CD4-positive, CD25-positive, alpha-beta regulatory T cell (primary cell): Measurements from ENCODE around the gene SPACA6. TPM values are rescaled to one million over a fixed set of nuclear protein-coding genes. Genes with fewer than 3 reads are reported as not detected.

Experiments
- ATAC-seq, 2 donors: fragments of 150-1000 bp; cut with Tn5 transposase; one replicate each; pipeline ENCODE4 v1.10.0; 2021; ENCODE audit warnings: low read depth in 2 of 2, moderate number of reproducible peaks in 2 of 2, moderate library complexity in 1 of 2
- DNase-seq, 3 donors: peaks; one replicate each; pipeline versions ENCODE4 v3.0.0 to v3.0.0-alpha.2; 2012 to 2022; ENCODE audit warnings: mixed read lengths in 1 of 3
- H3K27ac ChIP-seq: one replicate; pipeline ENCODE4 v1.7.0; 2013; ENCODE audit warnings: mild to moderate bottlenecking, low read length; ENCODE audit not compliant: insufficient read depth, poor library complexity, severe bottlenecking
- H3K27me3 ChIP-seq: one replicate; pipeline ENCODE4 v1.7.0; 2013; ENCODE audit warnings: low read length; ENCODE audit not compliant: control insufficient read depth, insufficient read depth
- H3K36me3 ChIP-seq: one replicate; pipeline ENCODE4 v1.7.0; 2013; ENCODE audit warnings: mild to moderate bottlenecking, low read length, moderate library complexity; ENCODE audit not compliant: control insufficient read depth, insufficient read depth
- H3K4me1 ChIP-seq: 2 replicates; pipeline ENCODE4 v1.7.0; 2013; ENCODE audit warnings: mild to moderate bottlenecking, low read length; ENCODE audit not compliant: insufficient read depth, control insufficient read depth, poor library complexity, severe bottlenecking
- H3K4me3 ChIP-seq: one replicate; pipeline ENCODE4 v1.7.0; 2013; ENCODE audit warnings: low read depth, mild to moderate bottlenecking, low read length, moderate library complexity
- H3K9me3 ChIP-seq, 2 experiments: 1 replicate in 1 of 2; 2 replicates in 1 of 2; pipeline ENCODE4 v1.7.0; 2013; ENCODE audit warnings: low read length in 2 of 2, mild to moderate bottlenecking in 1 of 2, moderate library complexity in 1 of 2; ENCODE audit not compliant: control insufficient read depth in 2 of 2
- H3K27ac Mint-ChIP-seq, 3 donors: one replicate each; pipeline ENCODE4 v1.8.0; 2020 to 2022; ENCODE audit warnings: mild to moderate bottlenecking in 3 of 3, mixed read lengths in 3 of 3, moderate library complexity in 2 of 3
- H3K27me3 Mint-ChIP-seq: one replicate; pipeline ENCODE4 v1.8.0; 2022; ENCODE audit warnings: mild to moderate bottlenecking, mixed read lengths
- H3K36me3 Mint-ChIP-seq: one replicate; pipeline ENCODE4 v1.8.0; 2020; ENCODE audit warnings: mixed read lengths
- H3K4me1 Mint-ChIP-seq, 4 donors: one replicate each; pipeline ENCODE4 v1.8.0; 2020 to 2022; ENCODE audit warnings: mixed read lengths in 4 of 4, mild to moderate bottlenecking in 1 of 4
- H3K4me3 Mint-ChIP-seq, 4 donors: one replicate each; pipeline ENCODE4 v1.8.0; 2020 to 2022; ENCODE audit warnings: mild to moderate bottlenecking in 4 of 4, mixed read lengths in 4 of 4, moderate library complexity in 3 of 4
- H3K9me3 Mint-ChIP-seq, 7 donors: one replicate each; pipeline ENCODE4 v1.8.0; 2020 to 2022; ENCODE audit warnings: mixed read lengths in 7 of 7, mild to moderate bottlenecking in 3 of 7, moderate library complexity in 2 of 7
- polyA plus RNA-seq, 4 donors: library from polyadenylated mRNA; unstranded; fragments of 300-500 nt; fragmentation: Illumina TruSeq; gene quantifications; one replicate each; pipeline ENCODE4 v1.2.3, GENCODE V29; 2021
- total RNA-seq: library from RNA; stranded (reverse); gene quantifications from one replicate; pipeline ENCODE4 v1.2.3, GENCODE V29; 2022

The SPACA6 gene
- total and polyA plus RNA-seq, 5 donors from 2014 or later: 0.98 to 5.6 (median 1.8) TPM

GRCh38 chr19:51689751-51690453 is 3.2 kb upstream of the SPACA6 start:
- Mint-ChIP-seq H3K4me1 (peaks cover 0 to 22% (median 0%) of the 10 kb centered on the region in 4 donors), H3K27ac (peak overlapping the region; percentile 15 to 26 (median 23)), H3K4me3 (peak overlapping the region in 3 of 4 donors; percentile 54 to 85 (median 84)), H3K27me3 (peaks cover 21% of the 10 kb centered on the region), H3K9me3 (peaks cover 2 to 11% (median 4%) of the 10 kb centered on the region in 7 donors), H3K36me3 (no peaks in the 10 kb centered on the region)
- no peak for DNase-seq
- peaks cover 2% of the 10 kb centered on the region for H3K27me3 ChIP-seq
- peak overlapping the region; percentile 70 for H3K27ac ChIP-seq
- H3K4me3 ChIP-seq: no peak overlapping the region
- H3K9me3 ChIP-seq: peaks cover 2 to 11% of the 10 kb centered on the region in 2 experiments
- H3K36me3 ChIP-seq: no peaks in the 10 kb centered on the region
- ATAC-seq: no peak
- peaks cover 16% of the 10 kb centered on the region for H3K4me1 ChIP-seq

- Histone ChIP-seq H3K9me3 (peaks cover 0 to 8% of the 10 kb centered on the region in 2 experiments), H3K4me3 (peak overlapping the region; percentile 37), H3K27me3 (no peaks in the 10 kb centered on the region), H3K27ac (peak overlapping the region; percentile 70), H3K4me1 (peaks cover 16% of the 10 kb centered on the region), H3K36me3 (no peaks in the 10 kb centered on the region)
- ATAC-seq: peak; percentile 47 to 57
- H3K27ac Mint-ChIP-seq: peak overlapping the region in 2 of 3 donors; percentile 15 to 23
- peak overlapping the region in 3 of 4 donors; percentile 54 to 85 (median 84) for H3K4me3 Mint-ChIP-seq
- peaks cover 0 to 7% (median 2%) of the 10 kb centered on the region in 7 donors for H3K9me3 Mint-ChIP-seq
- peaks cover 0 to 22% (median 0%) of the 10 kb centered on the region in 4 donors for H3K4me1 Mint-ChIP-seq
- peaks cover 18% of the 10 kb centered on the region for H3K27me3 Mint-ChIP-seq
- H3K36me3 Mint-ChIP-seq: no peaks in the 10 kb centered on the region
- DNase-seq: peak; percentile 41 to 63 (median 47)
Measured at GRCh38 chr19:51690454-51691073, 2.6 kb upstream of the SPACA6 start.

GRCh38 chr19:51691074-51691583 is 2.0 kb upstream of the SPACA6 start:
- peaks cover 0 to 22% (median 0%) of the 10 kb centered on the region in 4 donors for H3K4me1 Mint-ChIP-seq
- peaks cover 18% of the 10 kb centered on the region for H3K27me3 Mint-ChIP-seq
- no peak overlapping the region for H3K4me3 ChIP-seq
- H3K4me3 Mint-ChIP-seq: peak overlapping the region in 2 of 4 donors; percentile 63 to 64
- peak overlapping the region in 1 of 3 donors; percentile 9 for H3K27ac Mint-ChIP-seq
- peaks cover 0 to 4% of the 10 kb centered on the region in 2 experiments for H3K9me3 ChIP-seq
- peak overlapping the region; percentile 70 for H3K27ac ChIP-seq
- DNase-seq (no peak), ATAC-seq (no peak)
- H3K9me3 Mint-ChIP-seq: peaks cover 0 to 4% (median 0%) of the 10 kb centered on the region in 7 donors
- H3K4me1 ChIP-seq: peaks cover 16% of the 10 kb centered on the region
- H3K27me3 ChIP-seq: no peaks in the 10 kb centered on the region
- no peaks in the 10 kb centered on the region for H3K36me3 Mint-ChIP-seq
- H3K36me3 ChIP-seq: no peaks in the 10 kb centered on the region

DNA sequence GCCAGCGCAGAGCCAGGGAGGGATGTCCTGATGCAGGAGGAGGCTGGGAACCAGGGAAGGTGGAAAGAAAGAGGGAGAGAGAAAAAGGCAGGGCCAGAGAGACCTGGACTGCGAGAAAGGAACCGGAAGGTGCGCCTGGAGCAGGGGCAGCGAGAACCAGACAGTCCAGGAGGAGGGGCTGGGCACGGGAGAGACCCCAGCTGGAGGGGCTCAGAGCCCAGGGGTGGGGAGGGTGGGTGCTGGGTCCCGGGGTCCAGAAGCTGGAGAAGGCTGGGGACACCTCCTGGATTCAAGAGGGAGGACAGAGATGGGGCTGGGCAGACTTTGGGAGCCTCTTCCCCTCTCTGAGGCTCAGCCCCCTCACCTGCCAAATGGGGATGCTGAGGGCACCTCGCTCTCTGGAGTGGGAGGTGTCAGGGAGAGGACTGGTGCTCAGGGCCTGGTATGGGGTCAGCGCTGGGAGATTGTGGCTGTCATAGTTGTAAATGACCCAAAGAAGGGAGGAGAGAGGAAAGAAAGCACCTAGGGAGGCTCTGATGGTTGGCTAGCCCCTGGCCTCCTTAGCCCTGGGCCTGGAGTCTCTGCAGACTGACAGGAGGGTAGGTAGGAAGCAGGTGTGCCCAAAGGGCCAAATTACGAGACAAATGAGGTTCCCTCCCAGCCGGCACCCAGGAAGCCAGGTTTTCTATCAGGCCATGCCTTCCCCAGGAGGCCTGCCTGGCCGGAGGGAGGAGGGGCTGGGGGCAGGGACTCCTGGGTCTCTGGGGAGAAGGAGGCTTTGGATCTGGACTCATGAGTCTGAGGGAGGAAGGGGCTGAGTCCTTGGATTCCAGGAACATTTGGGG is 1.3 kb upstream of the SPACA6 start:
- H3K9me3 Mint-ChIP-seq: peaks cover 0 to 2% (median 0%) of the 10 kb centered on the region in 7 donors
- no peaks in the 10 kb centered on the region for H3K27me3 ChIP-seq
- peaks cover 0 to 22% (median 0%) of the 10 kb centered on the region in 4 donors for H3K4me1 Mint-ChIP-seq
- H3K36me3 Mint-ChIP-seq: no peaks in the 10 kb centered on the region
- no peak for DNase-seq
- H3K4me3 Mint-ChIP-seq: peak overlapping the region in 2 of 4 donors; percentile 31 to 64
- no peak overlapping the region for H3K27ac ChIP-seq
- H3K4me3 ChIP-seq: no peak overlapping the region
- no peak for ATAC-seq
- H3K36me3 ChIP-seq: no peaks in the 10 kb centered on the region
- no peak overlapping the region for H3K27ac Mint-ChIP-seq
- H3K9me3 ChIP-seq: no peaks in the 10 kb centered on the region
- peaks cover 17% of the 10 kb centered on the region for H3K27me3 Mint-ChIP-seq
- peaks cover 16% of the 10 kb centered on the region for H3K4me1 ChIP-seq

GRCh38 chr19:51692468-51692867 is 662 bp upstream of the SPACA6 start:
- Mint-ChIP-seq H3K9me3 (peaks cover 0 to 2% (median 0%) of the 10 kb centered on the region in 7 donors), H3K27ac (no peak overlapping the region), H3K36me3 (no peaks in the 10 kb centered on the region), H3K4me3 (peak overlapping the region in 2 of 4 donors; percentile 38 to 67), H3K27me3 (peaks cover 11% of the 10 kb centered on the region), H3K4me1 (peaks cover 0 to 22% (median 0%) of the 10 kb centered on the region in 4 donors)
- no peak overlapping the region for H3K4me3 ChIP-seq
- H3K36me3 ChIP-seq: no peaks in the 10 kb centered on the region
- H3K27ac ChIP-seq: no peak overlapping the region
- ATAC-seq (no peak), DNase-seq (no peak)
- peaks cover 16% of the 10 kb centered on the region for H3K4me1 ChIP-seq
- no peaks in the 10 kb centered on the region for H3K9me3 ChIP-seq
- no peaks in the 10 kb centered on the region for H3K27me3 ChIP-seq

DNA sequence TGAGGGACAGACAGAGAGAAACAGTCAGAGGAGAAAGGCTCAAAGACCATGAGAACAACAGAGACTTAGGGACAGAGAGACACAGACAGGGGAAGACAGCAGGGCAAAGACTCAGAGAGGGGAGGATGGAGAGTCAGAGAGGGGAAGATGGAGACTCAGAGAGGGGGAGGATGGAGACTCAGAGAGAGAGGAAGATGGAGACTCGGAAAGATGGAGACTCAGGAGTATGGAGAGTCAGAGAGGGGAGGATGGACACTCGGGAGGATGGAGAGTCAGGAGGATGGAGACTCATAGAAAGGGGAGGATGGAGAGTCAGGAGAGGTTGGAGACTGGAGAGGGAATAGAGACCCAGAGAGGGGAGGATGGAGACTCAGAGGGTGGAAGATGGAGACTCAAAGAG is 689 bp downstream of the SPACA6 start:
- Histone ChIP-seq H3K9me3 (no peaks in the 10 kb centered on the region), H3K27me3 (no peaks in the 10 kb centered on the region), H3K36me3 (no peaks in the 10 kb centered on the region), H3K4me1 (peaks cover 16% of the 10 kb centered on the region), H3K27ac (no peak overlapping the region), H3K4me3 (no peak overlapping the region)
- no peak for DNase-seq
- Mint-ChIP-seq H3K4me1 (peaks cover 0 to 13% (median 0%) of the 10 kb centered on the region in 4 donors), H3K9me3 (no peaks in the 10 kb centered on the region), H3K27me3 (peaks cover under 1% of the 10 kb centered on the region), H3K27ac (peak overlapping the region in 1 of 3 donors; percentile 75), H3K4me3 (peak overlapping the region in 2 of 4 donors; percentile 14 to 20), H3K36me3 (no peaks in the 10 kb centered on the region)
- ATAC-seq: no peak
